MM.1S (cell line): ENCODE results near the gene KLF14.
"Not testable (repeated sequence)": the region's sequence is repeated elsewhere in the genome, so short reads cannot be mapped to it uniquely, and the experiment has no call there.

Experiments used
- DNase-seq: peaks from one replicate; pipeline ENCODE4 v3.0.0-alpha.2; 2015
- H2AFZ ChIP-seq: fragments of 300-600 bp; sonication (generic); 2 replicates; pipeline ENCODE4 v1.6.0; 2016; ENCODE audit warnings: antibody characterized with exemption, low read length
- H3F3A ChIP-seq: fragments of 300-600 bp; sonication (generic); 2 replicates; pipeline ENCODE4 v1.6.1; 2016; ENCODE audit warnings: mild to moderate bottlenecking, antibody characterized with exemption, low read length, moderate library complexity, mixed read lengths; ENCODE audit not compliant: insufficient read depth
- H3K27ac ChIP-seq: fragments of 300-600 bp; sonication (generic); 2 replicates; pipeline ENCODE4 v1.5.1; 2016; ENCODE audit warnings: mild to moderate bottlenecking, low read length
- H3K27me3 ChIP-seq: fragments of 300-600 bp; sonication (generic); replicated peaks from 2 replicates; pipeline ENCODE4 v1.6.0; 2016; ENCODE audit warnings: low read length; ENCODE audit not compliant: insufficient read depth
- H3K36me3 ChIP-seq: fragments of 300-600 bp; sonication (generic); replicated peaks from 2 replicates; pipeline ENCODE4 v1.6.1; 2016; ENCODE audit warnings: mild to moderate bottlenecking, low read length, mixed read lengths; ENCODE audit not compliant: insufficient read depth
- H3K4me1 ChIP-seq: fragments of 300-600 bp; sonication (generic); 2 replicates; pipeline ENCODE4 v1.6.1; 2016; ENCODE audit warnings: low read length, mixed read lengths
- H3K4me2 ChIP-seq: fragments of 300-600 bp; sonication (generic); 2 replicates; pipeline ENCODE4 v1.6.0; 2016; ENCODE audit warnings: low read depth, low read length
- H3K4me3 ChIP-seq: fragments of 300-600 bp; sonication (generic); 2 replicates; pipeline ENCODE4 v1.5.1; 2016; ENCODE audit warnings: low read length, mixed read lengths
- H3K79me2 ChIP-seq: fragments of 300-600 bp; sonication (generic); 2 replicates; pipeline ENCODE4 v1.6.1; 2016; ENCODE audit warnings: mixed run types, low read length, mixed read lengths
- H3K9ac ChIP-seq: fragments of 300-600 bp; sonication (generic); 2 replicates; pipeline ENCODE4 v1.6.1; 2016; ENCODE audit warnings: low read length, mixed read lengths
- H3K9me2 ChIP-seq: fragments of 300-600 bp; sonication (generic); replicated peaks from 2 replicates; pipeline ENCODE4 v1.6.1; 2016; ENCODE audit warnings: mild to moderate bottlenecking, low read length, mixed read lengths; ENCODE audit not compliant: insufficient read depth
- H3K9me3 ChIP-seq: fragments of 300-600 bp; sonication (generic); replicated peaks from 2 replicates; pipeline ENCODE4 v1.6.1; 2016; ENCODE audit warnings: mild to moderate bottlenecking, low read length, mixed read lengths; ENCODE audit not compliant: insufficient read depth
- H4K20me1 ChIP-seq: fragments of 300-600 bp; sonication (generic); 2 replicates; pipeline ENCODE4 v1.6.1; 2016; ENCODE audit warnings: mild to moderate bottlenecking, low read length, moderate library complexity, mixed read lengths; ENCODE audit not compliant: insufficient read depth
- EZH2 ChIP-seq: fragments of 300-600 bp; sonication (generic); optimal IDR thresholded peaks from 2 replicates; pipeline ENCODE3; 2017; ENCODE audit warnings: low read depth, mild to moderate bottlenecking, antibody characterized with exemption, low read length, mixed read lengths
- EZH2phosphoT487 ChIP-seq: fragments of 300-600 bp; sonication (generic); IDR thresholded peaks from 2 replicates; pipeline ENCODE4 v1.6.1; 2018; ENCODE audit warnings: antibody characterized with exemption, low read length
- TF ChIP-seq, protein P1 (sequence below): fragments of 300-600 bp; sonication (generic); IDR thresholded peaks from 2 replicates; pipeline ENCODE4 v1.5.1; 2016; ENCODE audit warnings: antibody characterized with exemption, low read length, mixed read lengths

Gene KLF14

DNA sequence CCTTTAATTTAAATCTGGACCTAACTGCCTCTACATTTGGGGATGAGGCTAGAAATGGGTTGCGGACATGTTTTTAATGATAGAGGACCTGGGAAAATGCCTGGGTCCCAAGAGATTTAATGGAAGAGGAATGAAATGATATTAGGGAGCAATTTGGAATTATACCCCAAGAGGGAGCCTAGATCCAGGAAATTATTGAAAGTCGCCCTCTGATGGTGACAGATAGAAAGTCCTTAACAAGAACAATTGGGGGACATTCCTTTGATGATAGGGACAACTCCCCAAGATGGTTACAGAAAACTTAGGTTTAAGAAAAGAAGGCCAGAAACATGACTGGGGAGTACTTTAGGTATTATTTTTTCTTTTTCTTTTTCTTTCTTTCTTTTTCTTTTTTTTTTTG lies 38.2 kb downstream of the KLF14 start:
- no peak overlapping the region for H2AFZ ChIP-seq
- H3K9me3 ChIP-seq: no peaks in the 10 kb centered on the region
- peak; percentile 52 for DNase-seq
- no peak overlapping the region for H3K4me3 ChIP-seq
- no peaks in the 10 kb centered on the region for H4K20me1 ChIP-seq
- no peaks in the 10 kb centered on the region for H3K4me1 ChIP-seq
- no peaks in the 10 kb centered on the region for H3K27me3 ChIP-seq
- H3K9me2 ChIP-seq: no peaks in the 10 kb centered on the region
- H3K27ac ChIP-seq: no peak overlapping the region
- no peaks in the 10 kb centered on the region for H3K36me3 ChIP-seq
- no peaks in the 10 kb centered on the region for H3F3A ChIP-seq
- H3K79me2 ChIP-seq: no peaks in the 10 kb centered on the region
- no peak overlapping the region for H3K4me2 ChIP-seq
- TF ChIP-seq, protein P1, sequence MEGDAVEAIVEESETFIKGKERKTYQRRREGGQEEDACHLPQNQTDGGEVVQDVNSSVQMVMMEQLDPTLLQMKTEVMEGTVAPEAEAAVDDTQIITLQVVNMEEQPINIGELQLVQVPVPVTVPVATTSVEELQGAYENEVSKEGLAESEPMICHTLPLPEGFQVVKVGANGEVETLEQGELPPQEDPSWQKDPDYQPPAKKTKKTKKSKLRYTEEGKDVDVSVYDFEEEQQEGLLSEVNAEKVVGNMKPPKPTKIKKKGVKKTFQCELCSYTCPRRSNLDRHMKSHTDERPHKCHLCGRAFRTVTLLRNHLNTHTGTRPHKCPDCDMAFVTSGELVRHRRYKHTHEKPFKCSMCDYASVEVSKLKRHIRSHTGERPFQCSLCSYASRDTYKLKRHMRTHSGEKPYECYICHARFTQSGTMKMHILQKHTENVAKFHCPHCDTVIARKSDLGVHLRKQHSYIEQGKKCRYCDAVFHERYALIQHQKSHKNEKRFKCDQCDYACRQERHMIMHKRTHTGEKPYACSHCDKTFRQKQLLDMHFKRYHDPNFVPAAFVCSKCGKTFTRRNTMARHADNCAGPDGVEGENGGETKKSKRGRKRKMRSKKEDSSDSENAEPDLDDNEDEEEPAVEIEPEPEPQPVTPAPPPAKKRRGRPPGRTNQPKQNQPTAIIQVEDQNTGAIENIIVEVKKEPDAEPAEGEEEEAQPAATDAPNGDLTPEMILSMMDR: peak; percentile 74
- TF ChIP-seq EZH2: no peak
- no peak overlapping the region for H3K9ac ChIP-seq

DNA sequence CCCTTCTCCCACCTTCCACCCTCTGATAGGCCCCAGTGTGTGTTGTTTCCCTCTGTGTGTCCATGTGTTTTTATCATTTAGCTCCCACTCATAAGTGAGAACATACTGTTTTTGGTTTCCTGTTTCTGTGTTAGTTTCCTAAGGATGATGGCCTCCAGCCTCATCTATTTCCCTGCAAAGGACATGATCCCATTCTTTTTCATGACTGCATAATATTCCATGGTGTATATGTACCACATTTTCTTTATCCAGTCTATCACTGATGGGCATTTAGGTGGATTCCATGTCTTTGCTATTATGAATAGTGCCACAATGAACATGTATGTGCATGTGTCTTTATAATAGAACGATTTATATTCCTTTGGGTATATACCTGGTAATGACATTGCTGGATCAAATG lies 41.6 kb downstream of the KLF14 start:
- H3K36me3 ChIP-seq, H3K27me3 ChIP-seq, H3K4me2 ChIP-seq, H3K9me3 ChIP-seq, H3K9ac ChIP-seq, H3K4me3 ChIP-seq, H3K79me2 ChIP-seq, H3K9me2 ChIP-seq, H4K20me1 ChIP-seq, DNase-seq, H2AFZ ChIP-seq, H3K4me1 ChIP-seq, H3K27ac ChIP-seq, H3F3A ChIP-seq: not testable (repeated sequence)

DNA sequence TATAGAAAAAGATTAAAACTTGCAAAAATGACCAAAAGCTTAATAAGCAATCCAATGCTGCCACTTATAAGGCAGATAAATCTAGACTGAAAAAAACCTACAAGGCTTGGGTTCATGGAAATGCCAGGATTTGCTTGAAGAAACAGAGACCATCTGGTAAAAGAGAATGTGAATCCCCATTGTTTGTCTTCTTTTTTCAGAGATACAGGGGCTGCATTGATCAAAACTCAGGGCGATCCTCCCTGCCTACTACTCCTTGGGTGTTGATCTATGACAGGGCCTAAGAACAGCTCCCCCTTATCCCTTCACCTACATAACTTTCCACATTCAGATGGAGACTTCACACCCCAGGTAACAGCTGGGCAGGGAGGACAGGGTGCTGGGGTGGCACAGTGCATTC lies 44.3 kb downstream of the KLF14 start:
- Histone ChIP-seq H3K27me3 (no peaks in the 10 kb centered on the region), H4K20me1 (no peaks in the 10 kb centered on the region), H3K4me1 (no peaks in the 10 kb centered on the region), H3K4me2 (no peak overlapping the region), H3K9ac (no peak overlapping the region), H3K9me3 (no peaks in the 10 kb centered on the region), H3K36me3 (no peaks in the 10 kb centered on the region), H3K27ac (no peak overlapping the region), H3K4me3 (no peak overlapping the region), H2AFZ (no peak overlapping the region), H3K79me2 (no peaks in the 10 kb centered on the region), H3K9me2 (no peaks in the 10 kb centered on the region), H3F3A (no peaks in the 10 kb centered on the region)
- TF ChIP-seq, protein P1: no peak
- TF ChIP-seq EZH2 (no peak), EZH2phosphoT487 (no peak)
- no peak for DNase-seq

DNA sequence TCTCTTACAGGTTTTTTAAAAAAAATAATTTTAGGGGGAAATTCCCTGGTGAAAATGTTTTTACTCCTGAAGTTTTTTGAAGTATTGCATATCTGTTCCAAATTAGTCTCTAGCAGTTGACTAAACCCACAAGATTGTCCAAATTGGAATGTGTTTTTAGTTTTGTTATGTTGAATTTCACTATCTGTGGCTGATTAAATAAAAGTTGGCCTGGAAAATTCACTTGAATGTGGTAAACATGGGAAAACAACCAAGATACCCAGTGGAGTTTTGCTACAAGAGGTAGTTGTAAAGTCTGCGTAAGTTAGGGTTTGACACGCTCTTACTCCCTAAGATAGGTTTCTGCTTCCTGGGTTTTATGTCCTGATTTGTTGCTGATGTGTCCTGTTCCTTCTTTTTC lies 51.0 kb downstream of the KLF14 start:
- Histone ChIP-seq H3K79me2 (no peaks in the 10 kb centered on the region), H2AFZ (no peak overlapping the region), H3K4me1 (peaks cover 5% of the 10 kb centered on the region), H3K4me2 (no peak overlapping the region), H3K9me2 (no peaks in the 10 kb centered on the region), H3K4me3 (no peak overlapping the region), H3K36me3 (no peaks in the 10 kb centered on the region), H3K27ac (no peak overlapping the region), H3K9ac (no peak overlapping the region), H3F3A (no peaks in the 10 kb centered on the region), H4K20me1 (no peaks in the 10 kb centered on the region), H3K9me3 (no peaks in the 10 kb centered on the region), H3K27me3 (no peaks in the 10 kb centered on the region)
- DNase-seq: no peak
- TF ChIP-seq, protein P1: no peak
- no peak for TF ChIP-seq EZH2
- no peak for TF ChIP-seq EZH2phosphoT487
